GM19467 (cell line): ENCODE data around the gene CEP250.
A peak's percentile ranks its signal among the peaks of the same experiment; 100 is the strongest.
"Not testable (repeated sequence)": the region's sequence is repeated elsewhere in the genome, so short reads cannot be mapped to it uniquely, and the experiment has no call there.

Source experiments
- ATAC-seq: cut with Tn5 transposase; IDR thresholded peaks from one replicate; pipeline ENCODE4 v1.9.1; 2021; ENCODE audit warnings: mild to moderate bottlenecking, moderate library complexity; ENCODE audit not compliant: unreplicated experiment

Gene CEP250

GRCh38 chr20:35454881-35455609, at the start of gene CEP250:
Gene CEP250 (plus strand): TSS chr20:35455598. CDS start chr20:35462368, 6,770 bp downstream.
- ATAC-seq = peak; percentile 90

GRCh38 chr20:35405775-35406174, 49.6 kb upstream of the CEP250 start:
- no peak for ATAC-seq

- no peak for ATAC-seq
These were observed 47.1 kb upstream of the CEP250 start for GRCh38 chr20:35408270-35408669.

GRCh38 chr20:35409542-35409941, 45.9 kb upstream of the CEP250 start:
- no peak for ATAC-seq

- ATAC-seq = no peak
These were observed 44.8 kb upstream of the CEP250 start for GRCh38 chr20:35410613-35411012.

- ATAC-seq = no peak
These were observed 34.1 kb upstream of the CEP250 start for GRCh38 chr20:35421322-35421721.

- no peak for ATAC-seq
These were observed 23.6 kb upstream of the CEP250 start for GRCh38 chr20:35431621-35432429.

- ATAC-seq = no peak
These were observed 23.0 kb upstream of the CEP250 start for GRCh38 chr20:35432430-35432735.

- ATAC-seq = no peak
These were observed 22.1 kb upstream of the CEP250 start for GRCh38 chr20:35433337-35433736.

GRCh38 chr20:35434085-35435005, 21.1 kb upstream of the CEP250 start:
- ATAC-seq = no peak

- no peak for ATAC-seq
These were observed 19.2 kb upstream of the CEP250 start for GRCh38 chr20:35436177-35436573.

GRCh38 chr20:35437599-35437998, 17.8 kb upstream of the CEP250 start:
- no peak for ATAC-seq

- ATAC-seq = no peak
These were observed 12.4 kb upstream of the CEP250 start for GRCh38 chr20:35443003-35443402.

- ATAC-seq = no peak
These were observed 11.2 kb upstream of the CEP250 start for GRCh38 chr20:35444226-35444625.

GRCh38 chr20:35446356-35447078, 8.9 kb upstream of the CEP250 start:
- ATAC-seq = no peak

GRCh38 chr20:35447082-35447789, 8.2 kb upstream of the CEP250 start:
- ATAC-seq = no peak

GRCh38 chr20:35448788-35449373, 6.5 kb upstream of the CEP250 start:
- ATAC-seq = no peak

GRCh38 chr20:35449855-35450254, 5.5 kb upstream of the CEP250 start:
- not testable (repeated sequence) for ATAC-seq

GRCh38 chr20:35451295-35451694, 4.1 kb upstream of the CEP250 start:
- no peak for ATAC-seq

- ATAC-seq = no peak
These were observed 1.8 kb upstream of the CEP250 start for GRCh38 chr20:35453647-35454046.
